Choroid plexus epithelial cell (primary cell): ENCODE measurements around the gene DNASE2.

Source experiments
- DNase-seq: peaks from one replicate; pipeline ENCODE4 v3.0.0-alpha.2; 2010; ENCODE audit warnings: low read depth
- H3K4me3 ChIP-seq: 2 replicates; pipeline ENCODE4 v1.5.1; 2011; ENCODE audit warnings: low read depth, mild to moderate bottlenecking, control low read depth, low read length, moderate library complexity
- CTCF ChIP-seq: conservative IDR thresholded peaks from 2 replicates; pipeline ENCODE4 v1.5.1; 2011; ENCODE audit warnings: low read depth, mild to moderate bottlenecking, control low read depth, inconsistent platforms, low read length, moderate library complexity

DNASE2 gene

GRCh38 chr19:12913851-12914690 is 32.8 kb upstream of the DNASE2 start:
- no peak overlapping the region for H3K4me3 ChIP-seq
- no peak for TF ChIP-seq CTCF
- peak; percentile 54 for DNase-seq

DNA sequence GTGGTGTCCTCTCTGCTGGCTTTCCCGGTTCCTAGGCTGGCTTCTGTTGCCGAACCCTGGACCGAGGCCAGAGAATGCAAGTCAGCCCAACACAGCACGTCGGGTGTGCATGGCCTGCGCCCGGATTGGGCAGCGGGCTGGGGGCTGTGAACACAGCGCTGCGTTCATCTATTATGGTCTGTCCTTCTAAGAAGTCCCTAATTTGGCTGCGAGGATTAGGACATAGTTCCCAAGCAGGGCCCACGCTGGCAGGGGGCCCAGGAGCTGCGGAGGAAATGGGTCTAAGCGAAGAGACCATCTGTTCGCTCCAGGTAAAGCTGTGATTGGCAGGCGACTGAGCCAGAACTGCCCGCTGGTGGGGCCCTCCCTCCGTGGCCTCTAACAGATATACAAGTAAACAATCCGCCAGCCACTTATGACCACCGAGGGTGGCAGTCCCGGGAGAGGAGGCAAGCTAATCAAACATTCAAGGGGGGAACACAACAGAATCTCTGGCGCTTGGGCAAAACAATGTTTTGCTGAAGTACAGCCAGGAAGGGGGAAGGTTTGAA is 31.8 kb upstream of the DNASE2 start:
- H3K4me3 ChIP-seq: peak overlapping the region; percentile 41
- no peak for TF ChIP-seq CTCF
- DNase-seq: peak; percentile 75

DNA sequence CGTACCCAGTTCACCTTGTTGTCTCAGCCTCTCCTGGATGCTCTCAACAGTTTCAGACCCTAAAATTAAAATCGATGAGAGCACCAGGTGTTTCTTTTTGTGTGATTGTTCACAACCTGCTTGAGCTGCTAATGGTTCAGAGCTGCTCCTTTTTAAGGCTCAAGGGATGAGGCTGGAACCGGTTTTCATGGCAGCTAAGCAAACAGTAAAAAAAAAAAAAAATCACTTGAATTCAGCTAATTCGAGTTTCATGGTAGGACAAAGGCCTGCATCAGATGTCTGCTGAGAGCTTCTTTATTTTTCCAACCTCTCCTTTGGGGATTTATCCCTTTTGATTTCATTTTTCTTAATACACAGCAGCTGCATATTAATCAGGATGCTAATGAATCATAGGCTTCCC is 31.3 kb upstream of the DNASE2 start:
- no peak overlapping the region for H3K4me3 ChIP-seq
- TF ChIP-seq CTCF: no peak
- no peak for DNase-seq

DNA sequence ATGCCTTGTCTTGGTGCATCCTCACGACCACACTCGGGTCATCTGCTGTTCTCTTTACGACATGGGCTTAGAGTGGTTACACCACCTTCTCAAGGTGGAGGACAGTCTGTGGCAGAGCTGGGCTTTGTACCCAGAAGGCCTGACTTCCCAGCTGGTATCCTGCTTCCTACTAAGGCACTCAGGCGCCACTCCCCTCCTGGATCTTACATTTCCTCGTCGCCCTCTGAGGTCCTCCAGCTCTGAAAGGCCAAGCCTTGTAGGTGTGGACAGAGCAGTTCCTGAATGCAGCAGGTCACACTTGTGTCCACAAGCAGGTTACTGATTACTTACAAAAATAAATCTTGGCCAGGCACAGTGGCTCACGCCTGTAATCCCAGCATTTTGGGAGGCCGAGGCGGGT is 25.9 kb upstream of the DNASE2 start:
- DNase-seq: no peak
- no peak overlapping the region for H3K4me3 ChIP-seq
- no peak for TF ChIP-seq CTCF

DNA sequence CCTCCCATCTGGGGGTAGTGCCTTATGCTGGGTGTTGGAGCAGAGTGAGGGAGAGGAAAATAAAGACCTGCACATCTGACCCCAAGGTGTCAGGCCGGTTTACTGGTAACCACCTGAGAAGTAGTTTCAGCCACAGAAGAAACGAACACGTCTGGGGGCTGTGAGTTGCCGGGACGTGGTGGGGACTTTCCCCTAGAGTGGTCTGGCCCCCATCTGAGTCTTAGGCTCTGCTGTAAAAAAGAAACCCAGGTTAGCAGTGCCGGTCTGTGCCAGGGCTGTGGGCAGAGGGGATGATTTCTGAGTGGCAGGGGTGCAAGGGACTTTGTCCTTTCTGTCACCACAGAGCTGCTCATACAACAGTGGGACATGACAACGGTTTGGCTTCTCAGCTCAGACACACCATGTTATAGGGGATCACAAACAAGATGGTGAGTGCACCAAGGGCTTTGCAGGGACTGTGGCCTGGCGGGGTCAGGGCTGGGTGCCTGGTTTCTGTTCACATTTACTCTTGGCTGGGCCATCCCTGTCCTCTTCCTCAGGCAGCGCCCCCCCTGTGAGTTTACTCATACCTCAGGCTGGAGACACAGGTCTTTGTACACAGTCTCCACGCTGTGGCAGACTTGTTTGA is 18.8 kb upstream of the DNASE2 start:
- no peak for DNase-seq
- no peak overlapping the region for H3K4me3 ChIP-seq
- TF ChIP-seq CTCF: no peak

- H3K4me3 ChIP-seq: no peak overlapping the region
- no peak for TF ChIP-seq CTCF
- DNase-seq: no peak
These were observed 15.2 kb upstream of the DNASE2 start for GRCh38 chr19:12896460-12896859.
